Activated naive CD4-positive, alpha-beta T cell treated with Interleukin-2 at 50 U/mL for 16 hours (primary cell): ENCODE results near the gene SPDYE2B.
A peak's percentile ranks its signal among the peaks of the same experiment; 100 is the strongest.
"Not testable (repeated sequence)": the region's sequence is repeated elsewhere in the genome, so short reads cannot be mapped to it uniquely, and the experiment has no call there.

ENCODE experiments used
- DNase-seq: peaks from one replicate; pipeline ENCODE4 v3.0.0-alpha.2; 2020

Gene SPDYE2B

DNA sequence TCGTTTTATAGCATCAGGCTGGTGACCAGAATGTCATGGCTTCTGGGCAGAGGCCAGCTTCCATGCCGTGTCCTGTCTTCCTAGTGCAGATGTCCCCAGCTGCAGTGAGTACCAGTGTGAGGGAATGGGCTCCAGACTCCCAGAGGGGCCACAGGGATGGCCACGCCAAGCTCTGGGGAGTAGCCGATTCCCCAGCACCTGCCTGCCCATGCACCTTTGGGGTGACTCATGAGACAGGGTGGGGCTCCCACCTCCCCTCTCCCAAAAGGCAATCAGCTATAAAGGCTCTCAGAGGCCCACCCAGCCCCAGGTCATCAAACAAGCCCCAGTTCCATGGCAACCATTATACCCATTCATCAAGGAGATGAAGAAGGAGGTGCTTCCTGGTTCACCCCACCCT, at the start of gene SPDYE2B:
Gene SPDYE2B (plus strand): TSS at position 396 of the 400 bp plus-strand sequence. CDS start 2,030 bp downstream, outside the sequence.
- DNase-seq, result not testable (repeated sequence)

- not testable (repeated sequence) for DNase-seq
Measured at GRCh38 chr7:102602317-102602716, 47.8 kb upstream of the SPDYE2B start.

- DNase-seq, result not testable (repeated sequence)
Measured at GRCh38 chr7:102604431-102605145, 45.5 kb upstream of the SPDYE2B start.

DNA sequence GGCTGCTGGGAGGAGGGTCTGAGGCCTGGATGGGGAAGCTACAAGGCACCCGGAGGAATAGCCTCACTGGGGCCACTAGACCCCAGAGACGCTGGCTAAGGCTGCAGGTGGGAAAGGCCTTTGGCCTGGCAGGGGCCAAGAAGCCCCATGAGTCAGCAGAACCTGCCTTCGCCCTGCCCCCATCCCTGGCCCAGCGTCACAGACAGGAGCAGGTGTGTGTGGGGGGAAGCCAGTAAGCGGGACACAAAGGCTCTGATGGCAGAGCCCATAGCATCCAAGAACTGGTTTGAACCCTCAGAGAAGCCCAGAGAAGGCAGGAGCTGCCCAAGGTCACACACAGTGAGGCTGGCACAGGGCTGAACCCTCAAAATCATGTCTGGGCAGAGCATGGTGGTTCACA, 43.3 kb upstream of the SPDYE2B start:
- not testable (repeated sequence) for DNase-seq

- not testable (repeated sequence) for DNase-seq
Measured at GRCh38 chr7:102609734-102610133, 40.4 kb upstream of the SPDYE2B start.

DNA sequence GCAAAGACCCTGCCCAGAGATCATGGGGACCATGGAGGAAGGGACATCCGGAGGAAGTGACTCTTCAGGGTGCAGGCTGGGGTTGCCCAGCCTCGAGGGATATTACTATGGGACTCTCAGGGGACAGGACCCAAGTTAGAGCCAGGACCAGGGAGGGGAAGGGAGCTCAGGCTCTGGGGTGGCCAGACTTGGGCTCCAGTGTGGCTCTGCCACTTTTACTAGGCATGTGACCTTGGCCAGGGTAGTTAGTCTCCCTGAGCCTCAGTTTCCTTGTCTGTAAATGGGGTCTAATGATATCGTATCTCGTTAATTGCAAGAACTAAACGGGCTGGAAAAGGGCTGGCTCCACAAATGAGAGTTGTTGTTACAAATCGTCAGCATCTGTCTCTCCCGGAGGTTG, 39.7 kb upstream of the SPDYE2B start:
- not testable (repeated sequence) for DNase-seq

GRCh38 chr7:102611013-102611674, 39.0 kb upstream of the SPDYE2B start:
- DNase-seq, result not testable (repeated sequence)

DNA sequence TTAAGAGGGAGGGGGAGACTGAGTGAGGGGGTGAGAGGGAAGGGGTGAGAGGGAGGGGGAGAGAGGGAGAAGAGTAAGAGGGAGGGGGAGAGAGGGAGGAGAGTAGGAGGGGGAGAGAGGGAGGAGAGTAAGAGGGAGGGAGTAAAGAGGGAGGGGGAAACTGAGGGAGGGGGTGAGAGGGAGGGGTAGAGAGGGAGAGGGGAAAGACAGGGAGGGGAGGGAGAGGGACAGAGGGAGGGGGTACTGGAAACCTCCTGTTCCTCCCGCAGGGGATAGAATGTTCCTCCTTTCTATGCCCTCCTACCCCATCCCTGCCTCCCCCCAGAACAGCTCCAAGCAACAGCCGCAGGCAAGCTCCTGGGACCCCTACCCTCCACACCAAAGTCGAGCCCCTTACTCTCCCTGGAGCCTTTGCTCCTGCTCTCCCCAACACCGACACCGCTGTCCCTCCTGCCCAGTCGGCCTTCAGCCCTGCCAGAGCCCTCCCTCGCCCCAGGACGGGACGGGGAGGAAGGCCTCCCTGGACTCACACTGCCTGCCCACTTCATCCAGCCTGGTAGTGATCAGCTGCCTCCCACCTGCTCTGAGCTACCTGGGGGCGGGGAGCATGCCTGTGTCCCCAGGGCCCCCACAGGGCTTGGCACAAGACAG, 38.3 kb upstream of the SPDYE2B start:
- not testable (repeated sequence) for DNase-seq

- not testable (repeated sequence) for DNase-seq
Measured at GRCh38 chr7:102613575-102614345, 36.4 kb upstream of the SPDYE2B start.

- DNase-seq, result not testable (repeated sequence)
Measured at GRCh38 chr7:102614346-102614697, 35.8 kb upstream of the SPDYE2B start.

DNA sequence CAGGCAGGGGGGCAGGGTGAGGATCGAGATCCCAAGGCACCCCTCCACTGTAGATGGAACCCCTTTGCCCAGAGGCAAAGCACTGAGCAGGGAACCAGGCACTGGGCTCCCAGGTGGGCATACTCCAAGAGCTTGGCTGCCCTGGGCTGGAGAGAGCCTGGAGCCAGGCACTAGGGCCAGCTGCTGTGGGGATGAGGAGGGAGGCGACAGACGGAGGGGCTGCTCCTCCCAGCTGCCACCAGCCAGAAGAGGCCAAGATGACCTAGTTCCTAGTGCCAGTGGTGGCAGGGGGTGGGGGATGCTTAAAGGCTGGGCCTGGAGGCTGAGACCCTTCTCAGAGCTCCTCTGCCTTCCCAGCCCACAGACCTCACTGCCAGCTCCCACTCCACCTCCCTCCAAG, 35.2 kb upstream of the SPDYE2B start:
- DNase-seq, result not testable (repeated sequence)

DNA sequence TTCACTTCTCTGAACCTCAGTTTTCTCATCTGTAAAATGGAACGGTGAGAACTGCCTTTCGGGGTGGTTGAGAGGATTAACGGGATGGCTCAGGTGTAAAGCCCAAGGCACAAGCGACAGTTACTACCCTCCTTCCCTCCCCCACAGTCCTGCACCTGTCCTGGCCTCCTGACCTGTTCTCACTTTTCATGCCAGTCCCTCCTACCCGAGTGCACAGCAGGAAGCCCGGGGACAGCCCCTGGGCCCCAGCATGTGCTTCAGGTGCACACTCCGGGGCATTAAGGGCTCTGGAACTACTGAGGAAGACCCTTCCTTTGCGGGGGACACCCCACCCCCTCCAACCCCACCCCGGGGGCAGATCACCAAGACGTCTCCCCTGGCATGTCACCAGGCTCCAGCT, 34.2 kb upstream of the SPDYE2B start:
- not testable (repeated sequence) for DNase-seq

GRCh38 chr7:102616507-102617125, 33.5 kb upstream of the SPDYE2B start, which contains the start of gene RASA4:
Gene RASA4, minus strand, starts transcription at chr7:102616756. Its CDS starts 67 bp downstream, at chr7:102616689.
- peak; percentile 34 for DNase-seq

DNA sequence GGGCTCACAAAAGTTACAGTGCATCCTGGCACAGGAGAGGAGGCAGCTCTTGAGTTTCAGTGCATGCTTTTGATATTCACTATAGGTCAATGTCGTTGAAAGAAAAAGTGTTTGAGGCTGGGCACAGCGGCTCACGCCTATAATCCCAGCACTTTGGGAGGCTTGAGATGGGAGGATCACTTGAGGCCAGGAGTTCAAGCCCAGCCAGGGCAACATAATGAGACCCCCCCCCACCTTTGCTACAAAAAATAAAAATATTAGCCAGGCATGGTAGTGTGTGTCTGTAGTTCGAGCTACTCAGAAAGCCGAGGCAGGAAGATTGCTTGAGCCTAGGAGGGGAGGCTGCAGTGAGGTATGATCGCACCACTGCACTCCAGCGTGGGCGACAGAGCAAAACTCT, 32.0 kb upstream of the SPDYE2B start:
- not testable (repeated sequence) for DNase-seq

GRCh38 chr7:102627271-102627904, 22.7 kb upstream of the SPDYE2B start:
- not testable (repeated sequence) for DNase-seq

DNA sequence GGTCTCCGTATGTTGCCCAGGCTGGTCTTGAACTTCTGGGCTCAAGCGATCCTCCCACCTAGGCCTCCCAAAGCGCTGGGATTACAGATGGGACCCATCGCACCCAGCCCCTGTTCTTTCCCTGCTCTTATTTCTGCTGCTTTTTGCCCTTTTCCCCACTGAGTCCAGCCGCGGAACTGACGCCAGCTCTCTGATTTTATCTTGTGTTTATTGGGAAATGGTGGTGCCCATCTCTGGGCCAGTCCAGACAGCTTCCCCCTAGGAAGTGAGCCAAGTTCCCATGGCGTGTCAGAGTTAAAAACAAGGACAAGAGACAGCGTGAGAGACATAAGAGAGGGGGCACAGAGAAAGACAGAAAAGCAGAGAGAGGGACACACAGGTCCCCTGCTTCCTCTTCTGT, 19.5 kb upstream of the SPDYE2B start:
- DNase-seq, result not testable (repeated sequence)

GRCh38 chr7:102634299-102634698, 15.8 kb upstream of the SPDYE2B start:
- DNase-seq, result not testable (repeated sequence)

- DNase-seq, result not testable (repeated sequence)
Measured at GRCh38 chr7:102635354-102635753, 14.8 kb upstream of the SPDYE2B start.

- not testable (repeated sequence) for DNase-seq
Measured at GRCh38 chr7:102636956-102637355, 13.2 kb upstream of the SPDYE2B start.

GRCh38 chr7:102638848-102639247, 11.3 kb upstream of the SPDYE2B start:
- not testable (repeated sequence) for DNase-seq

GRCh38 chr7:102642691-102643090, 7.4 kb upstream of the SPDYE2B start, which contains the start of gene UPK3BL1:
Gene UPK3BL1, minus strand, starts transcription at chr7:102642791. Its CDS starts 50 bp downstream, at chr7:102642741.
- not testable (repeated sequence) for DNase-seq

GRCh38 chr7:102643404-102643803, 6.7 kb upstream of the SPDYE2B start:
- DNase-seq, result not testable (repeated sequence)
